Kidney glomerular epithelial cell (primary cell): Measurements from ENCODE around the gene CACNG4.

Experiments used
- DNase-seq: peaks from one replicate; lab custom pipeline; 2025; lab: John Stamatoyannopoulos, UW

CACNG4 gene

GRCh38 chr17:66944351-66945146 lies 20.0 kb upstream of the CACNG4 start:
- peak; percentile 37 for DNase-seq

GRCh38 chr17:66945147-66945835 lies 19.2 kb upstream of the CACNG4 start:
- no peak for DNase-seq

- DNase-seq: no peak
Measured at GRCh38 chr17:66946251-66946650, 18.3 kb upstream of the CACNG4 start.

- DNase-seq: no peak
Measured at GRCh38 chr17:66947311-66947710, 17.2 kb upstream of the CACNG4 start.

- DNase-seq: no peak
Measured at GRCh38 chr17:66948061-66948750, 16.3 kb upstream of the CACNG4 start.

- DNase-seq: no peak
Measured at GRCh38 chr17:66949501-66949900, 15.0 kb upstream of the CACNG4 start.

GRCh38 chr17:66950325-66950724 lies 14.2 kb upstream of the CACNG4 start:
- no peak for DNase-seq

GRCh38 chr17:66950886-66951604 lies 13.5 kb upstream of the CACNG4 start:
- DNase-seq: no peak

- DNase-seq: no peak
Measured at GRCh38 chr17:66951605-66951953, 12.9 kb upstream of the CACNG4 start.

GRCh38 chr17:66952031-66952524 lies 12.4 kb upstream of the CACNG4 start:
- DNase-seq: peak; percentile 94

- DNase-seq: no peak
Measured at GRCh38 chr17:66952681-66953629, 11.6 kb upstream of the CACNG4 start.

- no peak for DNase-seq
Measured at GRCh38 chr17:66953630-66954020, 10.9 kb upstream of the CACNG4 start.

GRCh38 chr17:66954632-66955031 lies 9.9 kb upstream of the CACNG4 start:
- DNase-seq: no peak

- no peak for DNase-seq
Measured at GRCh38 chr17:66955821-66956220, 8.7 kb upstream of the CACNG4 start.

GRCh38 chr17:66956941-66957340 lies 7.6 kb upstream of the CACNG4 start:
- DNase-seq: no peak

- no peak for DNase-seq
Measured at GRCh38 chr17:66957343-66957742, 7.2 kb upstream of the CACNG4 start.

- DNase-seq: no peak
Measured at GRCh38 chr17:66957951-66958579, 6.4 kb upstream of the CACNG4 start.

- no peak for DNase-seq
Measured at GRCh38 chr17:66959641-66960375, 4.7 kb upstream of the CACNG4 start.

- DNase-seq: no peak
Measured at GRCh38 chr17:66960613-66961012, 3.9 kb upstream of the CACNG4 start.

GRCh38 chr17:66963521-66963908 lies 992 bp upstream of the CACNG4 start:
- no peak for DNase-seq
